ENCODE measurements around the gene HECTD4. TPM values are rescaled to one million over a fixed set of nuclear protein-coding genes. Genes with fewer than 3 reads are reported as not detected.
"Not testable (repeated sequence)": the region's sequence is repeated elsewhere in the genome, so short reads cannot be mapped to it uniquely, and the experiment has no call there.

HECTD4 gene
- polyA plus RNA-seq, 3 donors = 36.9 to 39.6 (median 37.5) TPM

GRCh38 chr12:112131686-112132085, 250.5 kb downstream of the HECTD4 start:
- no peak for DNase-seq (ENCODE audit: low read depth in 3 of 3, low spot score in 2 of 3)

- DNase-seq (ENCODE audit: low read depth in 3 of 3, low spot score in 2 of 3) = no peak
These were observed 251.7 kb downstream of the HECTD4 start for GRCh38 chr12:112130441-112130998.

- DNase-seq (ENCODE audit: low read depth in 3 of 3, low spot score in 2 of 3) = no peak
These were observed 255.3 kb downstream of the HECTD4 start for GRCh38 chr12:112126911-112127310.

- no peak for DNase-seq (ENCODE audit: low read depth in 3 of 3, low spot score in 2 of 3)
These were observed 256.2 kb downstream of the HECTD4 start for GRCh38 chr12:112126000-112126438.

- DNase-seq (ENCODE audit: low read depth in 3 of 3, low spot score in 2 of 3) = peak; percentile 88 to 96 (median 88)
These were observed 256.8 kb downstream of the HECTD4 start, which contains the start of gene TRAFD1 for GRCh38 chr12:112125250-112125999. Gene TRAFD1, plus strand, starts transcription at chr12:112125560. Its CDS starts 4,963 bp downstream, at chr12:112130523.

- no peak for DNase-seq (ENCODE audit: low read depth in 3 of 3, low spot score in 2 of 3)
These were observed 257.3 kb downstream of the HECTD4 start for GRCh38 chr12:112124918-112125249.

GRCh38 chr12:112122823-112123690, 259.2 kb downstream of the HECTD4 start:
- DNase-seq (ENCODE audit: low read depth in 3 of 3, low spot score in 2 of 3) = no peak

GRCh38 chr12:112121780-112122565, 260.3 kb downstream of the HECTD4 start:
- DNase-seq (ENCODE audit: low read depth in 3 of 3, low spot score in 2 of 3) = no peak

- no peak for DNase-seq (ENCODE audit: low read depth in 3 of 3, low spot score in 2 of 3)
These were observed 264.5 kb downstream of the HECTD4 start for GRCh38 chr12:112117685-112118084.

GRCh38 chr12:112116232-112117060, 265.8 kb downstream of the HECTD4 start:
- DNase-seq (ENCODE audit: low read depth in 3 of 3, low spot score in 2 of 3) = no peak

- DNase-seq (ENCODE audit: low read depth in 3 of 3, low spot score in 2 of 3) = no peak
These were observed 266.8 kb downstream of the HECTD4 start for GRCh38 chr12:112115259-112116045.

GRCh38 chr12:112112409-112113133, 269.7 kb downstream of the HECTD4 start:
- DNase-seq (ENCODE audit: low read depth in 3 of 3, low spot score in 2 of 3) = no peak

GRCh38 chr12:112111931-112112330, 270.3 kb downstream of the HECTD4 start:
- DNase-seq (ENCODE audit: low read depth in 3 of 3, low spot score in 2 of 3) = no peak

GRCh38 chr12:112110787-112111662, 271.2 kb downstream of the HECTD4 start:
- DNase-seq (ENCODE audit: low read depth in 3 of 3, low spot score in 2 of 3) = not testable (repeated sequence)

Data from right renal cortex interstitium (tissue), 3 donors.